ENCODE measurements around the gene ATG4D. TPM values are rescaled to one million over a fixed set of nuclear protein-coding genes. Genes with fewer than 3 reads are reported as not detected.

The ATG4D gene
- total and polyA plus RNA-seq, 10 of the 15 experiments (the other 5 are each of a cell fraction or from before 2014, with no cell fraction given) = 0.39 to 28.7 (median 13.4) TPM

GRCh38 chr19:10518444-10519361 lies 25.0 kb upstream of the ATG4D start:
- CTCF ChIA-PET = interaction anchor here (1.5 kb wide), 2 partner anchors 13 to 35 kb away, joined by 3 to 4 read pairs; no protein-coding TSS in a partner anchor
- Histone ChIP-seq H3K9ac (ENCODE audit: control insufficient read depth, insufficient read depth, low read length) (no peak overlapping the region), H2AFZ (ENCODE audit: control insufficient read depth, low read depth, low read length) (no peak overlapping the region)

More at GRCh38 chr19:10518444-10519361, 25.0 kb upstream of the ATG4D start:
- ChIA-PET SMC1A (ENCODE audit: uncharacterized antibody, unreplicated experiment) (interaction anchor here (0.5 kb wide), 1 partner anchor 27 kb away, joined by 3 read pairs; no protein-coding TSS in a partner anchor), POLR2A (interaction anchor here (0.7 kb wide), 1 partner anchor 26 kb away, joined by 7 read pairs; no protein-coding TSS in a partner anchor), RAD21 (ENCODE audit: unreplicated experiment) (no interaction called here)
- no peaks in the 10 kb centered on the region for H3K36me3 ChIP-seq (ENCODE audit: control insufficient read depth in 2 of 2, insufficient read depth in 2 of 2, low read length in 1 of 2)
- no peak overlapping the region for H3K27ac ChIP-seq (ENCODE audit: control insufficient read depth, insufficient read depth)
- FAIRE-seq (no peak), ATAC-seq (peak; percentile 45), DNase-seq (ENCODE audit: low read depth, low spot score) (no peak)
- H3K9me3 ChIP-seq (replicated peaks; ENCODE audit: control insufficient read depth, insufficient read depth, low read length) = no peaks in the 10 kb centered on the region
- intact Hi-C loops (cut with micrococcal nuclease; ENCODE audit: unreplicated experiment) = no loop called here
- TF ChIP-seq ZNF217 (IDR thresholded peaks at IDR 0.05) (no peak), NR2C1 (IDR thresholded peaks at IDR 0.05) (no peak), GATAD2B (conservative IDR thresholded peaks at IDR 0.05; ENCODE audit: low read depth) (no peak), NRF1 (conservative IDR thresholded peaks at IDR 0.05; ENCODE audit: low read depth, low read length) (no peak), DPF2 (IDR thresholded peaks at IDR 0.05) (peak; percentile 71; the same call in 1 of the 2 replicates), CBX3 (IDR thresholded peaks at IDR 0.05; ENCODE audit: borderline replicate concordance, low read depth) (no peak), HSF1 (IDR thresholded peaks at IDR 0.05; ENCODE audit: low read depth, low read length) (no peak), POLR2AphosphoS2 (IDR thresholded peaks at IDR 0.05; ENCODE audit: low read depth, low read length) (no peak), SMAD1 (IDR thresholded peaks at IDR 0.05; ENCODE audit: low read depth, partially characterized antibody) (no peak), IKZF1 (conservative IDR thresholded peaks at IDR 0.05) (0 out of 2 replicates have a peak, but pooled peaks have one; percentile 25)
- TF ChIP-seq, protein P1, sequence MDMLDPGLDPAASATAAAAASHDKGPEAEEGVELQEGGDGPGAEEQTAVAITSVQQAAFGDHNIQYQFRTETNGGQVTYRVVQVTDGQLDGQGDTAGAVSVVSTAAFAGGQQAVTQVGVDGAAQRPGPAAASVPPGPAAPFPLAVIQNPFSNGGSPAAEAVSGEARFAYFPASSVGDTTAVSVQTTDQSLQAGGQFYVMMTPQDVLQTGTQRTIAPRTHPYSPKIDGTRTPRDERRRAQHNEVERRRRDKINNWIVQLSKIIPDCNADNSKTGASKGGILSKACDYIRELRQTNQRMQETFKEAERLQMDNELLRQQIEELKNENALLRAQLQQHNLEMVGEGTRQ (IDR thresholded peaks at IDR 0.05; ENCODE audit: borderline replicate concordance, low read depth, low read length) = no peak
- H4K20me1 ChIP-seq (ENCODE audit: control insufficient read depth, insufficient read depth) = no peaks in the 10 kb centered on the region
- H3K4me3 ChIP-seq = no peak overlapping the region
- 24% methylated on average over 33 of the region's 33 CpGs for WGBS (ENCODE audit: insufficient coverage, insufficient replicate concordance, low lambda C conversion rate, missing lambda C conversion rate)
- H3K27me3 ChIP-seq (replicated peaks in 1 of 2; ENCODE audit: control insufficient read depth in 2 of 2, insufficient read depth in 2 of 2, low read length in 1 of 2) = peaks cover 12 to 21% of the 10 kb centered on the region in 2 experiments
- no peaks in the 10 kb centered on the region for H3K79me2 ChIP-seq (ENCODE audit: control insufficient read depth, insufficient read depth, low read length)
- peaks cover 11% of the 10 kb centered on the region for H3K4me1 ChIP-seq (ENCODE audit: control insufficient read depth, insufficient read depth, low read length)
- no TSS peak for BruUV-seq (replicated peaks)
- H3K4me2 ChIP-seq (ENCODE audit: control insufficient read depth, insufficient read depth) = peak overlapping the region; percentile 13; the same call in 1 of the 2 replicates
- in situ Hi-C loops (cut with MboI) = no loop called here

Data from GM12878 (cell line).